ENCODE measurements around the gene ADGRV1.
"Not testable (repeated sequence)": the region's sequence is repeated elsewhere in the genome, so short reads cannot be mapped to it uniquely, and the experiment has no call there.

The ADGRV1 gene

GRCh38 chr5:90741022-90741564 is 182.5 kb downstream of the ADGRV1 start:
- no peak for DNase-seq

- no peak for DNase-seq
Measured at GRCh38 chr5:90746119-90746518, 187.5 kb downstream of the ADGRV1 start.

- no peak for DNase-seq
Measured at GRCh38 chr5:90747175-90747574, 188.6 kb downstream of the ADGRV1 start.

GRCh38 chr5:90747693-90748092 is 189.1 kb downstream of the ADGRV1 start:
- DNase-seq = no peak

GRCh38 chr5:90759119-90759518 is 200.5 kb downstream of the ADGRV1 start:
- DNase-seq = no peak

- DNase-seq = no peak
Measured at GRCh38 chr5:90767710-90768109, 209.1 kb downstream of the ADGRV1 start.

- DNase-seq = not testable (repeated sequence)
Measured at GRCh38 chr5:90770006-90770541, 211.5 kb downstream of the ADGRV1 start.

- no peak for DNase-seq
Measured at GRCh38 chr5:90777959-90778358, 219.4 kb downstream of the ADGRV1 start.

GRCh38 chr5:90783460-90784333 is 225.1 kb downstream of the ADGRV1 start:
- DNase-seq = no peak

GRCh38 chr5:90786756-90787155 is 228.2 kb downstream of the ADGRV1 start:
- DNase-seq = no peak

- no peak for DNase-seq
Measured at GRCh38 chr5:90792725-90793124, 234.1 kb downstream of the ADGRV1 start.

GRCh38 chr5:90793183-90793582 is 234.6 kb downstream of the ADGRV1 start:
- DNase-seq = no peak

- not testable (repeated sequence) for DNase-seq
Measured at GRCh38 chr5:90796919-90797318, 238.3 kb downstream of the ADGRV1 start.

- DNase-seq = not testable (repeated sequence)
Measured at GRCh38 chr5:90800082-90800481, 241.5 kb downstream of the ADGRV1 start.

- not testable (repeated sequence) for DNase-seq
Measured at GRCh38 chr5:90800515-90800914, 241.9 kb downstream of the ADGRV1 start.

GRCh38 chr5:90802474-90803317 is 244.1 kb downstream of the ADGRV1 start:
- DNase-seq = no peak

GRCh38 chr5:90803381-90803780 is 244.8 kb downstream of the ADGRV1 start:
- DNase-seq = no peak

- DNase-seq = no peak
Measured at GRCh38 chr5:90803876-90804275, 245.3 kb downstream of the ADGRV1 start.

GRCh38 chr5:90807496-90807895 is 248.9 kb downstream of the ADGRV1 start:
- no peak for DNase-seq

GRCh38 chr5:90809311-90810056 is 250.9 kb downstream of the ADGRV1 start:
- no peak for DNase-seq

- DNase-seq = no peak
Measured at GRCh38 chr5:90810211-90810610, 251.6 kb downstream of the ADGRV1 start.

GRCh38 chr5:90813392-90813791 is 254.8 kb downstream of the ADGRV1 start:
- no peak for DNase-seq

Measured in activated gamma-delta T cell (primary cell).